ENCODE results near the gene MPST. TPM values are rescaled to one million over a fixed set of nuclear protein-coding genes. Genes with fewer than 3 reads are reported as not detected.

Gene MPST
- total RNA-seq, 2 experiments from 2014 or later, result 15.6 to 18.8 TPM

DNA sequence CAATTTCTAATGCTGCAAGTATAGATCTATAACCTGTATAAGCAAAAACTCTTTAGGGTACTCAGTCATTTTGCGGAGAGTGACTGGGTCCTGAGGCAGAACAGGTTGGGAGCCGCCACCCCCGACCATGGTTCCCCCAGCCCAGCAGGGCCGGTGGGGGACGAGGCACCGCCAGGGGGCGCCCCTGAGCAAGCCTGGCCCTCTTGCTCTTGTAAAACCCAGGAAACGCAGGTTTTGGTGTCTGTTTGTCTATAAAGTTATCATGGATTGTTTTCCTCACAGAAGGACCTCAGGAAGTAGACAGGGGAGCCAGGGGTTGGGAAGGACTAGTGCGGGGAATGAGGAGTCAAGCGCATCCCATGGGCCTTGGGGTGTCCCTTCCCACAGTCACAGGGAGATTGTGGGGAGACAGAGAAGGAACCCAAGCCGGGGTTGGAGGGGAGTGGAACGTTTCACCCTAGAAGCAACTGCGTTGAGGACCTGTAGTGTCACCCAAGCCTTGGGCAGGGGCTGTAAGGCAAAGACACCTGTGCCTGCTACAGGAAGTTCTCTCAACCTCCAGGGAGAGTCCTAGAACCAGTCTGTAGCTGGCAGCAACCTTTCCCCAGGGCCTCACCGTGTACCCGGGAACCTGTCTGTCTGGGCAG, 58.4 kb downstream of the MPST start:
- ChIA-PET POLR2A (no interaction called here), CTCF (interaction anchor here (0.6 to 1.8 kb wide), 12 partner anchors 9 to 202 kb away, joined by 3 to 8 read pairs (median 4); partner anchors contain the start of gene IL2RB)
- peak overlapping the region; percentile 97 for H3K27ac Mint-ChIP-seq
- peak; percentile 86 for DNase-seq
- H3K9me3 Mint-ChIP-seq, result no peaks in the 10 kb centered on the region
- no peaks in the 10 kb centered on the region for H3K27me3 Mint-ChIP-seq
- no peaks in the 10 kb centered on the region for H3K36me3 Mint-ChIP-seq (ENCODE audit: low read depth)
- H3K4me1 Mint-ChIP-seq, result peaks cover 68% of the 10 kb centered on the region
- no peak overlapping the region for H3K4me3 Mint-ChIP-seq

DNA sequence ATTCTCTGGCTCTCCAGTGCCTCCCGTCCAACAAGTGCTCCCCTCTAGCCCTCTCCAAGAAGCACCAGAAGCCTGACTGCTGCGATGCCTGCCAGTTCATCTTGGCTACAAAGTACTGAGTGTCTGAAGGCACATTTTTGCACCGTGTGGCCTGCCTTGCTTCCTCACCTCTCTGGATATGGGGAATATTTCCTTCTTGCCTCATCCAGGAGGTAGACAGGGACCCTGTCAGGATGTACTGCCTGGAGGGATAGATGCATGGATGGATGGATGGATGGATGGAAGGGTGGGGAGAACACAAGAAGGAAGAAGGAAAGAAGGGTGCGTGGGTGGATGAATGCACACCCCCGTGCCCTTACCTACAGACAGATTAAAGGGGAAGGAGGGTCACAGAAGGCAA, 59.6 kb downstream of the MPST start:
- peaks cover 78% of the 10 kb centered on the region for H3K4me1 Mint-ChIP-seq
- peak overlapping the region; percentile 60 for H3K4me3 Mint-ChIP-seq
- no peaks in the 10 kb centered on the region for H3K36me3 Mint-ChIP-seq (ENCODE audit: low read depth)
- H3K27me3 Mint-ChIP-seq, result no peaks in the 10 kb centered on the region
- peak overlapping the region; percentile 97 for H3K27ac Mint-ChIP-seq
- DNase-seq, result no peak
- H3K9me3 Mint-ChIP-seq, result no peaks in the 10 kb centered on the region
- ChIA-PET CTCF (interaction anchor here (0.8 to 2.3 kb wide), 18 partner anchors 10 to 226 kb away, joined by 3 to 10 read pairs (median 4); partner anchors contain the start of gene IL2RB), POLR2A (interaction anchor here (0.7 to 1.9 kb wide), 3 partner anchors 11 to 43 kb away, joined by 3 to 14 read pairs (median 3); no protein-coding TSS in a partner anchor)

Other genes with a start within 250 kb of the MPST start
- 10 to 100 TPM; 20.7 to 29.0 TPM for gene IFT27, start 243.6 kb upstream of the MPST start, total RNA-seq
- gene PVALB, start 202.7 kb upstream of the MPST start, total RNA-seq, result not detected
- 10 to 100 TPM; 22.7 to 23.3 TPM for gene NCF4, start 158.7 kb upstream of the MPST start, total RNA-seq
- under 1 TPM; 0.58 to 0.67 TPM for gene CSF2RB, start 106.1 kb upstream of the MPST start, total RNA-seq
- gene TST, start 295 bp upstream of the MPST start, total RNA-seq, result 1 to 10 TPM; 2.4 to 3.4 TPM
- gene KCTD17, start 32.0 kb downstream of the MPST start, total RNA-seq, result 10 to 100 TPM; 25.7 to 29.7 TPM
- under 1 TPM; 0.50 to 0.73 TPM for gene TMPRSS6, start 90.0 kb downstream of the MPST start, total RNA-seq
- gene IL2RB, start 130.2 kb downstream of the MPST start, total RNA-seq, result 100 to 1,000 TPM; 100 to 115 TPM
- 1 to 10 TPM; 7.6 to 8.3 TPM for gene C1QTNF6, start 168.5 kb downstream of the MPST start, total RNA-seq
- gene SSTR3, start 192.7 kb downstream of the MPST start, total RNA-seq, result 10 to 100 TPM; 10.1 to 10.2 TPM
- gene RAC2, start 224.5 kb downstream of the MPST start, total RNA-seq, result 1,000 to 10,000 TPM; 1,015 to 1,117 TPM

Data from activated CD4-positive, alpha-beta T cell treated with anti-CD3 and anti-CD28 coated beads, Interleukin-2, amount 10 ng/mL, durations not matched to agents 7 days and 5 days (primary cell).